Duodenal mucosa (tissue), 2 donors: ENCODE measurements around the gene MMP28.

ENCODE experiments used
- H3K27ac ChIP-seq: one replicate; pipeline ENCODE4 v1.7.0; 2013; ENCODE audit warnings: low read depth, low read length
- H3K27me3 ChIP-seq, 2 donors: one replicate each; pipeline ENCODE4 v1.7.0; 2013; ENCODE audit warnings: low read length in 2 of 2, control low read depth in 1 of 2; ENCODE audit not compliant: insufficient read depth in 2 of 2, control insufficient read depth in 1 of 2
- H3K36me3 ChIP-seq, 2 donors: one replicate each; pipeline ENCODE4 v1.7.0; 2013; ENCODE audit warnings: low read length in 2 of 2, control low read depth in 1 of 2; ENCODE audit not compliant: insufficient read depth in 2 of 2, control insufficient read depth in 1 of 2
- H3K4me1 ChIP-seq, 2 donors: one replicate each; pipeline ENCODE4 v1.7.0; 2013; ENCODE audit warnings: low read length in 2 of 2, control low read depth in 1 of 2; ENCODE audit not compliant: insufficient read depth in 2 of 2, control insufficient read depth in 1 of 2
- H3K4me3 ChIP-seq, 2 donors: one replicate each; pipeline ENCODE4 v1.7.0; 2013; ENCODE audit warnings: low read length in 2 of 2, low read depth in 1 of 2
- H3K9ac ChIP-seq, 2 donors: one replicate each; pipeline ENCODE4 v1.7.0; 2013; ENCODE audit warnings: low read length in 2 of 2, low read depth in 1 of 2
- H3K9me3 ChIP-seq, 2 donors: one replicate each; pipeline ENCODE4 v1.7.0; 2013; ENCODE audit warnings: low read length in 2 of 2, control low read depth in 1 of 2; ENCODE audit not compliant: control insufficient read depth in 1 of 2

Gene MMP28

GRCh38 chr17:35766903-35767510, 28.4 kb downstream of the MMP28 start:
- no peaks in the 10 kb centered on the region for H3K27me3 ChIP-seq
- peaks cover 23 to 29% of the 10 kb centered on the region in 2 donors for H3K4me1 ChIP-seq
- no peak overlapping the region for H3K27ac ChIP-seq
- H3K36me3 ChIP-seq: no peaks in the 10 kb centered on the region
- no peak overlapping the region for H3K4me3 ChIP-seq
- no peak overlapping the region for H3K9ac ChIP-seq
- no peaks in the 10 kb centered on the region for H3K9me3 ChIP-seq

- Histone ChIP-seq H3K4me1 (peaks cover 23 to 29% of the 10 kb centered on the region in 2 donors), H3K9me3 (no peaks in the 10 kb centered on the region), H3K27ac (no peak overlapping the region), H3K27me3 (no peaks in the 10 kb centered on the region), H3K9ac (no peak overlapping the region), H3K4me3 (no peak overlapping the region), H3K36me3 (no peaks in the 10 kb centered on the region)
These were observed 29.0 kb downstream of the MMP28 start for GRCh38 chr17:35766489-35766877.

- Histone ChIP-seq H3K36me3 (no peaks in the 10 kb centered on the region), H3K27ac (no peak overlapping the region), H3K9ac (no peak overlapping the region), H3K4me1 (peaks cover 23 to 29% of the 10 kb centered on the region in 2 donors), H3K4me3 (no peak overlapping the region), H3K9me3 (no peaks in the 10 kb centered on the region), H3K27me3 (no peaks in the 10 kb centered on the region)
These were observed 29.5 kb downstream of the MMP28 start for GRCh38 chr17:35765756-35766488.

GRCh38 chr17:35765086-35765710, 30.2 kb downstream of the MMP28 start:
- no peak overlapping the region for H3K9ac ChIP-seq
- peak overlapping the region in 1 of 2 donors; percentile 72 for H3K4me3 ChIP-seq
- no peaks in the 10 kb centered on the region for H3K27me3 ChIP-seq
- no peak overlapping the region for H3K27ac ChIP-seq
- H3K9me3 ChIP-seq: no peaks in the 10 kb centered on the region
- peaks cover 23 to 29% of the 10 kb centered on the region in 2 donors for H3K4me1 ChIP-seq
- H3K36me3 ChIP-seq: no peaks in the 10 kb centered on the region

- no peak overlapping the region for H3K27ac ChIP-seq
- no peaks in the 10 kb centered on the region for H3K27me3 ChIP-seq
- H3K4me3 ChIP-seq: peak overlapping the region; percentile 72
- peaks cover 21 to 24% of the 10 kb centered on the region in 2 donors for H3K4me1 ChIP-seq
- no peaks in the 10 kb centered on the region for H3K9me3 ChIP-seq
- H3K9ac ChIP-seq: peak overlapping the region; percentile 42 to 56
- no peaks in the 10 kb centered on the region for H3K36me3 ChIP-seq
These were observed 31.1 kb downstream of the MMP28 start for GRCh38 chr17:35764123-35764991.

GRCh38 chr17:35763767-35764122, 31.7 kb downstream of the MMP28 start:
- H3K27me3 ChIP-seq: no peaks in the 10 kb centered on the region
- H3K4me1 ChIP-seq: peaks cover 15 to 18% of the 10 kb centered on the region in 2 donors
- H3K4me3 ChIP-seq: peak overlapping the region; percentile 72
- no peaks in the 10 kb centered on the region for H3K36me3 ChIP-seq
- no peak overlapping the region for H3K27ac ChIP-seq
- no peaks in the 10 kb centered on the region for H3K9me3 ChIP-seq
- peak overlapping the region in 1 of 2 donors; percentile 51 for H3K9ac ChIP-seq

- no peak overlapping the region for H3K27ac ChIP-seq
- H3K9ac ChIP-seq: no peak overlapping the region
- no peaks in the 10 kb centered on the region for H3K36me3 ChIP-seq
- no peaks in the 10 kb centered on the region for H3K27me3 ChIP-seq
- H3K4me3 ChIP-seq: no peak overlapping the region
- H3K9me3 ChIP-seq: no peaks in the 10 kb centered on the region
- peaks cover 4 to 7% of the 10 kb centered on the region in 2 donors for H3K4me1 ChIP-seq
These were observed 33.8 kb downstream of the MMP28 start for GRCh38 chr17:35761601-35762000.

- Histone ChIP-seq H3K9me3 (no peaks in the 10 kb centered on the region), H3K27me3 (no peaks in the 10 kb centered on the region), H3K4me3 (no peak within 1 kb of the TSS), H3K27ac (no peak within 1 kb of the TSS), H3K4me1 (peaks cover 4 to 7% of the 10 kb centered on the region in 2 donors), H3K36me3 (no peaks in the 10 kb centered on the region), H3K9ac (no peak within 1 kb of the TSS)
These were observed 34.9 kb downstream of the MMP28 start, which contains the start of gene C17orf50 for GRCh38 chr17:35760587-35760986. C17orf50 (plus strand) TSS chr17:35760887; CDS start chr17:35760942, 55 bp downstream.

- no peak overlapping the region for H3K4me3 ChIP-seq
- H3K4me1 ChIP-seq: peaks cover 6 to 8% of the 10 kb centered on the region in 2 donors
- no peak overlapping the region for H3K27ac ChIP-seq
- no peaks in the 10 kb centered on the region for H3K9me3 ChIP-seq
- peaks cover 0 to 8% of the 10 kb centered on the region in 2 donors for H3K27me3 ChIP-seq
- H3K36me3 ChIP-seq: no peaks in the 10 kb centered on the region
- no peak overlapping the region for H3K9ac ChIP-seq
These were observed 38.2 kb downstream of the MMP28 start for GRCh38 chr17:35757243-35757642.
